Progenitor cell of endocrine pancreas (in vitro differentiated cells): ENCODE results near the gene SEC14L3. TPM values are rescaled to one million over a fixed set of nuclear protein-coding genes. Genes with fewer than 3 reads are reported as not detected.

Experiments
- DNase-seq: peaks from one replicate; pipeline ENCODE4 v3.0.0; 2021; ENCODE audit warnings: low spot score; ENCODE audit not compliant: unreplicated experiment
- H3K27ac Mint-ChIP-seq: 2 replicates; pipeline ENCODE4 v1.8.0; 2021; ENCODE audit warnings: mild to moderate bottlenecking, moderate library complexity, mixed read lengths
- H3K27me3 Mint-ChIP-seq: 2 replicates; pipeline ENCODE4 v1.8.0; 2021; ENCODE audit warnings: mixed read lengths
- H3K36me3 Mint-ChIP-seq: 2 replicates; pipeline ENCODE4 v1.8.0; 2022; ENCODE audit warnings: mixed read lengths; ENCODE audit not compliant: insufficient read depth
- H3K4me1 Mint-ChIP-seq: 2 replicates; pipeline ENCODE4 v1.8.0; 2021; ENCODE audit warnings: low read depth, mixed read lengths
- H3K4me3 Mint-ChIP-seq: 2 replicates; pipeline ENCODE4 v1.8.0; 2021; ENCODE audit warnings: low read depth, mild to moderate bottlenecking, moderate library complexity, mixed read lengths
- H3K9me3 Mint-ChIP-seq: 2 replicates; pipeline ENCODE4 v1.8.0; 2021; ENCODE audit warnings: low read depth, mixed read lengths
- CTCF ChIP-seq: fragments of 200-600 bp; sonication (generic); IDR thresholded peaks from one replicate; pipeline ENCODE4 v1.5.0; 2021; ENCODE audit warnings: antibody characterized with exemption, mild to moderate bottlenecking; ENCODE audit not compliant: unreplicated experiment
- total RNA-seq: library from RNA; stranded (reverse); gene quantifications from 2 replicates; pipeline ENCODE4 v1.2.1, GENCODE V29; 2021

The SEC14L3 gene
- total RNA-seq, 1 donor from 2014 or later = not detected

- Mint-ChIP-seq H3K9me3 (no peaks in the 10 kb centered on the region), H3K4me1 (peaks cover 3% of the 10 kb centered on the region), H3K27ac (no peak overlapping the region), H3K27me3 (peaks cover 6% of the 10 kb centered on the region), H3K4me3 (no peak overlapping the region), H3K36me3 (no peaks in the 10 kb centered on the region)
- no peak for TF ChIP-seq CTCF
- no peak for DNase-seq
These were observed 34.7 kb upstream of the SEC14L3 start for GRCh38 chr22:30506507-30506968.

DNA sequence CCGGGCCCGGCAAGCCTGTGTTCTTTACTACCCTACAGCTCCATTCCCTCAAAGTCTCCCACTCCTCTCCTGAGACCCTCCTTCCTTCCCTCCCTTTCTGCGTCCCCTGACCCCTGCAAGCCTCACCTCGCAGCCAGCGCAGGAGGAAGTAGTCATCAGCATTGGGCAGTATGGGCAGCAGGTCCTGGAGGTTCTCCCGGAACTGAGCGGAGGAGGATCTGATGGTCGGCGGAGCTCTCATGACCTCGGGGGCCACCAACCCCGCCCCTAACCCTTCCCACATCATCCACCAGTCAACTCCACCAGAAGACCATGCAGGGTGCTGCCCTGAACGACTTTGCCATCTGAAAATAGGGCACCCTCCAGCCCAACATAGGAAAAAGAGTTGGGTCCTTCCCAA is 31.7 kb upstream of the SEC14L3 start:
- H3K36me3 Mint-ChIP-seq = no peaks in the 10 kb centered on the region
- H3K4me1 Mint-ChIP-seq = peaks cover 3% of the 10 kb centered on the region
- H3K27me3 Mint-ChIP-seq = peaks cover 7% of the 10 kb centered on the region
- H3K4me3 Mint-ChIP-seq = no peak overlapping the region
- no peak overlapping the region for H3K27ac Mint-ChIP-seq
- H3K9me3 Mint-ChIP-seq = no peaks in the 10 kb centered on the region
- DNase-seq = no peak
- TF ChIP-seq CTCF = no peak

GRCh38 chr22:30502911-30503310 is 31.1 kb upstream of the SEC14L3 start:
- no peaks in the 10 kb centered on the region for H3K36me3 Mint-ChIP-seq
- no peaks in the 10 kb centered on the region for H3K9me3 Mint-ChIP-seq
- no peak overlapping the region for H3K27ac Mint-ChIP-seq
- no peak for DNase-seq
- H3K4me1 Mint-ChIP-seq = peaks cover 3% of the 10 kb centered on the region
- no peak for TF ChIP-seq CTCF
- H3K4me3 Mint-ChIP-seq = no peak overlapping the region
- peaks cover 11% of the 10 kb centered on the region for H3K27me3 Mint-ChIP-seq

GRCh38 chr22:30502153-30502552 is 30.3 kb upstream of the SEC14L3 start:
- Mint-ChIP-seq H3K36me3 (no peaks in the 10 kb centered on the region), H3K4me3 (no peak overlapping the region), H3K9me3 (no peaks in the 10 kb centered on the region), H3K27me3 (peaks cover 15% of the 10 kb centered on the region), H3K4me1 (peaks cover 3% of the 10 kb centered on the region), H3K27ac (no peak overlapping the region)
- no peak for TF ChIP-seq CTCF
- DNase-seq = no peak

GRCh38 chr22:30500628-30501027 is 28.8 kb upstream of the SEC14L3 start:
- Mint-ChIP-seq H3K4me3 (no peak overlapping the region), H3K4me1 (peaks cover 3% of the 10 kb centered on the region), H3K36me3 (no peaks in the 10 kb centered on the region), H3K9me3 (no peaks in the 10 kb centered on the region), H3K27me3 (peaks cover 12% of the 10 kb centered on the region), H3K27ac (no peak overlapping the region)
- no peak for DNase-seq
- no peak for TF ChIP-seq CTCF
